DND-41 (cell line): ENCODE results near the gene PDLIM5.

ENCODE experiments used
- CTCF ChIP-seq: IDR thresholded peaks from 2 replicates; pipeline ENCODE4 v1.5.1; 2012; ENCODE audit warnings: borderline replicate concordance, low read length, moderate library complexity, mild to moderate bottlenecking; ENCODE audit not compliant: poor library complexity, severe bottlenecking; ENCODE audit errors: extremely low read depth
- EZH2 ChIP-seq: IDR thresholded peaks from 3 replicates; pipeline ENCODE4 v1.6.1; 2012; ENCODE audit warnings: borderline replicate concordance, low read depth, mild to moderate bottlenecking, moderate library complexity, low read length, inconsistent platforms; ENCODE audit not compliant: severe bottlenecking

- TF ChIP-seq CTCF = no peak
- no peak for TF ChIP-seq EZH2
These were observed 264.0 kb downstream of the PDLIM5 start for GRCh38 chr4:94715726-94716125.
